ENCODE results near the gene IL36G. TPM values are rescaled to one million over a fixed set of nuclear protein-coding genes. Genes with fewer than 3 reads are reported as not detected.

The IL36G gene
- total RNA-seq, 1 donor from 2014 or later: not detected

DNA sequence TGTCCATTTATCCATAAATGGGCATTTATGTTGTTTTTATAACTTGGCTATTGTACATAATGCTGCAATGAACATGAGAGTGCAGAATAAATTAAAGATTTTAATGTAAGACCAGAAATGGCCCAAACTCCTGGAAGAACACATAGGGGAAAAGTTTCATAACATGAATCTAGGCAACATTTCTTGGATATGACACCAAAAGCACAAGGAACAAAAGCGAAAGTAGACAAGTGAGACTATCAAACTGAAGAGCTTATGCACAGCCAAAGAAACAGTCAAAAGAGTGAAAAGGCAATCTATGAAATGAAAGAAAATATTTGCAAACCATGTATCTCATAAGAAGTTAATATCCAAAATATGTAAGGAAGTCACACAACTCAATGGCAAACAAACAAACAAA, 33.3 kb downstream of the IL36G start:
- no peak overlapping the region for H3K4me3 ChIP-seq
- no peaks in the 10 kb centered on the region for H3K9me3 ChIP-seq (replicated peaks)
- no peaks in the 10 kb centered on the region for H3K4me1 ChIP-seq
- H3K27me3 ChIP-seq (ENCODE audit: low read depth): peaks cover 27% of the 10 kb centered on the region
- no peak overlapping the region for H3K27ac ChIP-seq (replicated peaks)
- no peak for TF ChIP-seq CTCF (IDR thresholded peaks at IDR 0.05; ENCODE audit: borderline replicate concordance)
- intact Hi-C loops (cut with micrococcal nuclease): no loop called here
- no peaks in the 10 kb centered on the region for H3K36me3 ChIP-seq
- DNase-seq: no peak

DNA sequence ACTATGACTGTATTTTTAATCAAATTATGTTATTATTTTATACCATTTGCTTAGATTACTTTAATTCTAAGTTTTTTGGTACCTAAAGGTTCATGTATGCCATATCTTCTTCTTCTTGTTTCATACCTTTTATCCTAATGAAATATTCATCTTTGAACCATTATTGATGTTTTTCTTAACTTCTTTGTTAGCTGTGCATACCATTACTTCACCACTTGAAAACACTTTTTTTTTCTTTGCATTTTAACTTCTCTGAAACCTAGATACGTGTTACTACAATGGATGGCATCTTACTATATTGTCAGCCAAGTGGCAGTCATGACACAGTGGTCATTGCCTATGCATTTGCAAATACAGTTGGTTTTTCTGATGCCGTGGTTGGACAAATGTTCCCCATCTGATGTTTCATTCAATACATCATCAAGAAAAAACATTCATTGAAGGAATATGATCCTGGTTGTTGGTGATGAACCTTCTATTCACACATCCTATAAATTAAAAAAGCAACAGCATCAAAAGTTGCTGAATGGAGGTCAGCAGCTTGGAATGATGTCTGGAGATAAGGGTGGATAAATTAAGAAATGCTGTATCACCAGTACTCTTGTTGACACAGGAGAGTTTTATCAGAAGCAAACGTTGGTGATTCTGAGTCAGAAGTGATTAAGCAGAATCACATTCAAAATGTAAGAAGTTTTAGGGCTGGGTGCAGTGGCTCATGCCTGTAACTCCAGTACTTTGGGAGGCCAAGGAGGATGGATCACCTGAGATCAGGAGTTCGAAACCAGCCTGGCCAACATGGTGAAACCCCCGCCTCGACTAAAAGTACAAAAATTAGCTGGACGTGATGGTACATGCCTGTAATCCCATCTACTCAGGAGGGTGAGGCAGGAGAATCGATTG, 34.9 kb downstream of the IL36G start:
- no peaks in the 10 kb centered on the region for H3K9me3 ChIP-seq (replicated peaks)
- H3K36me3 ChIP-seq: no peaks in the 10 kb centered on the region
- H3K27me3 ChIP-seq (ENCODE audit: low read depth): peaks cover 36% of the 10 kb centered on the region
- no peaks in the 10 kb centered on the region for H3K4me1 ChIP-seq
- H3K27ac ChIP-seq (replicated peaks): no peak overlapping the region
- H3K4me3 ChIP-seq: no peak overlapping the region
- no peak for TF ChIP-seq CTCF (IDR thresholded peaks at IDR 0.05; ENCODE audit: borderline replicate concordance)
- intact Hi-C loops (cut with micrococcal nuclease): no loop called here
- DNase-seq: no peak

DNA sequence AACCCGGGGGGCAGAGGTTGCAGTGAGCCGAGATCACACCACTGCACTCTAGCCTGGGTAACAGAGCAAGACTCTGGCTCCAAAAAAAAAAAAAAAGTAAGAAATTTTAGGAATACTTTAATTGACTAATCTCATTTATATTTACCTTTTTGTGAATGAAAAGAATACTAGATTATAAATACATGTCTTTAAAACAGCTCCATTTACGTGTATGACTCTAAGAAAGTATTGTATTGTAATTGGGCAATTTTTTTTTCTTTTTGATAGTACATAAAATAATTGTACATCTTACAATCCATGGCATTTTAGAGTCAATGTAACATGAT, 35.5 kb downstream of the IL36G start:
- Histone ChIP-seq H3K9me3 (replicated peaks) (no peaks in the 10 kb centered on the region), H3K36me3 (no peaks in the 10 kb centered on the region), H3K4me3 (no peak overlapping the region), H3K27me3 (ENCODE audit: low read depth) (peaks cover 41% of the 10 kb centered on the region), H3K27ac (replicated peaks) (no peak overlapping the region), H3K4me1 (no peaks in the 10 kb centered on the region)
- no peak for TF ChIP-seq CTCF (IDR thresholded peaks at IDR 0.05; ENCODE audit: borderline replicate concordance)
- intact Hi-C loops (cut with micrococcal nuclease): no loop called here
- no peak for DNase-seq

- TF ChIP-seq CTCF (IDR thresholded peaks at IDR 0.05; ENCODE audit: borderline replicate concordance): no peak
These were observed 36.3 kb downstream of the IL36G start for GRCh38 chr2:113014067-113014466.

DNA sequence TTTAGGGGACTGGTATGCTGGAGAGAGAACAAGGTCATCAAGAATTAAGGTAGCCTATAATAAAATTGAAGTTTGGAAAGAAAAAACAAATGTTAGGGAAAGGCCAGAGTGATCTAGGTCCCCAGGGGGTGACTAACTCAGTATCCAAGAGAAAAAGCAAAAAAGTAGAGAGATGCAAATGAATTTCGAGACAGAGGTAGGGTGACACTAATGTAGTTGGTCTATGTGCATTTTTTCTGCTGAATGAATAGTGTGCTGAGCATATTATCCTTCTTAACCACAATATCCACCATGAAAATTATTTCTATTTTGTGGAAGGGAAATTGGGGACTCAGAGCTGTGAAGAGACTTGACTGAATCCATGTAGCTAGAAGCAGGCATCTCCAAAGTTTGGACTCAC, 37.2 kb downstream of the IL36G start:
- Histone ChIP-seq H3K9me3 (replicated peaks) (no peaks in the 10 kb centered on the region), H3K36me3 (no peaks in the 10 kb centered on the region), H3K27ac (replicated peaks) (no peak overlapping the region), H3K27me3 (ENCODE audit: low read depth) (peaks cover 56% of the 10 kb centered on the region), H3K4me1 (no peaks in the 10 kb centered on the region), H3K4me3 (no peak overlapping the region)
- intact Hi-C loops (cut with micrococcal nuclease): no loop called here
- DNase-seq: no peak
- TF ChIP-seq CTCF (IDR thresholded peaks at IDR 0.05; ENCODE audit: borderline replicate concordance): no peak

More at GRCh38 chr2:113014067-113014466, 36.3 kb downstream of the IL36G start:
- no peak overlapping the region for H3K27ac ChIP-seq (replicated peaks)
- H3K9me3 ChIP-seq (replicated peaks): no peaks in the 10 kb centered on the region
- no peak overlapping the region for H3K4me3 ChIP-seq
- intact Hi-C loops (cut with micrococcal nuclease): no loop called here
- DNase-seq: no peak
- H3K27me3 ChIP-seq (ENCODE audit: low read depth): peaks cover 49% of the 10 kb centered on the region
- H3K4me1 ChIP-seq: no peaks in the 10 kb centered on the region
- H3K36me3 ChIP-seq: no peaks in the 10 kb centered on the region

Measured in left ventricle myocardium inferior (tissue), 1 donor.